ENCODE results near the gene CDHR5. TPM values are rescaled to one million over a fixed set of nuclear protein-coding genes. Genes with fewer than 3 reads are reported as not detected.
A peak's percentile ranks its signal among the peaks of the same experiment; 100 is the strongest.

The CDHR5 gene
- total RNA-seq, 3 donors from 2014 or later: 6.2 TPM; not detected in 2

DNA sequence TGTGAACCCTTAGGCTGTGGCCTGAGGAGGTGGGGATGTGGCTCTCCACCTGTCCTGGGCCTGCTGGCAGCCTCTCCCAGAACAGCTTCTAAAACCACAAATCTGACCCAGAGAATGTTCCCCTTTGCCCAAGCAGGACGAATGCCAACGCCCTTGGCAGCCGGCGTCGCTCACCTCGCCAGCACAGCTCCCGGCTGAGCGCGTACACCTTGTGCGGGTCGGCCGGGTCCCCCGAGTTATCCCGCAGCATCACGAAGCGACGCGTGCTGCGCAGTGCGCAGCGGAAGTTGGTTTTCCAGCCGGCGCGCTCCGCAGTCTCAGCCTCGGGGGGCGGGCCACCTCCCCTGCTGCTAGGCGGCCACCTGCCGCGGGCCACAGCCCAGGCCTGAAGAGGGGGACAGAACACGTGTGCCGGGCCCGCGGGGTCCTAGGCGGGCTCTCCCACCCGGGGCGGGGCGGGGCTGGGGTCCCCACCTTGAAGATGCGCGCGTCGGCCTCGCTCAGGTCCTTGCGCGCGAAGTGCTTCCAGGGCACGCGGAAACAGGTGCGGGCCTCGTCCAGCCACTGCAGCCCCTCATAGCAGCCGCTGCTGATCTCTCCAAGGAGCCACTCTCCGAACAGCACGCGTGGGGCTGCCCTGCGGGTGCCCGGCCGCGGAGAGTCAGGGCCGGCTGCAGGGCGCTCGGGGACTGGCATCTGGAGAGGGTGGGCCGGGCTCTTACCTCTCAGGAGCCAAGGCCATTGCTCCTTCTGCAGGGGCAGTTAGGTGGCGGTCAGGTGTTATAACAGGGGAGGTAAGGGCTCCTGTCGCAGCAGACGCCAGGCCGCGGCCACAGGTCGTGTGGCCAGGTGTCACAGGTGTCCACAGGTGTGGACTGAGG, 9.9 kb downstream of the CDHR5 start:
- DNase-seq (ENCODE audit: low spot score in 2 of 2): peak in 1 of 2 donors; percentile 49
- H3K36me3 ChIP-seq: peaks cover under 1% of the 10 kb centered on the region
- no peaks in the 10 kb centered on the region for H3K27me3 ChIP-seq
- intact Hi-C loops (cut with DNase I; ENCODE audit: low total_unique reads): no loop called here
- peaks cover 10 to 13% of the 10 kb centered on the region in 2 donors for H3K4me1 ChIP-seq
- no peak for TF ChIP-seq POLR2AphosphoS5 (IDR thresholded peaks at IDR 0.05)
- TF ChIP-seq, protein P1, sequence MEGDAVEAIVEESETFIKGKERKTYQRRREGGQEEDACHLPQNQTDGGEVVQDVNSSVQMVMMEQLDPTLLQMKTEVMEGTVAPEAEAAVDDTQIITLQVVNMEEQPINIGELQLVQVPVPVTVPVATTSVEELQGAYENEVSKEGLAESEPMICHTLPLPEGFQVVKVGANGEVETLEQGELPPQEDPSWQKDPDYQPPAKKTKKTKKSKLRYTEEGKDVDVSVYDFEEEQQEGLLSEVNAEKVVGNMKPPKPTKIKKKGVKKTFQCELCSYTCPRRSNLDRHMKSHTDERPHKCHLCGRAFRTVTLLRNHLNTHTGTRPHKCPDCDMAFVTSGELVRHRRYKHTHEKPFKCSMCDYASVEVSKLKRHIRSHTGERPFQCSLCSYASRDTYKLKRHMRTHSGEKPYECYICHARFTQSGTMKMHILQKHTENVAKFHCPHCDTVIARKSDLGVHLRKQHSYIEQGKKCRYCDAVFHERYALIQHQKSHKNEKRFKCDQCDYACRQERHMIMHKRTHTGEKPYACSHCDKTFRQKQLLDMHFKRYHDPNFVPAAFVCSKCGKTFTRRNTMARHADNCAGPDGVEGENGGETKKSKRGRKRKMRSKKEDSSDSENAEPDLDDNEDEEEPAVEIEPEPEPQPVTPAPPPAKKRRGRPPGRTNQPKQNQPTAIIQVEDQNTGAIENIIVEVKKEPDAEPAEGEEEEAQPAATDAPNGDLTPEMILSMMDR (IDR thresholded peaks at IDR 0.05): no peak
- TF ChIP-seq POLR2A (IDR thresholded peaks at IDR 0.05): no peak
- peak overlapping the region; percentile 71 to 76 (median 73) for H3K4me3 ChIP-seq
- H3K27ac ChIP-seq: peak overlapping the region; percentile 92 to 99
- no peaks in the 10 kb centered on the region for H3K9me3 ChIP-seq

DNA sequence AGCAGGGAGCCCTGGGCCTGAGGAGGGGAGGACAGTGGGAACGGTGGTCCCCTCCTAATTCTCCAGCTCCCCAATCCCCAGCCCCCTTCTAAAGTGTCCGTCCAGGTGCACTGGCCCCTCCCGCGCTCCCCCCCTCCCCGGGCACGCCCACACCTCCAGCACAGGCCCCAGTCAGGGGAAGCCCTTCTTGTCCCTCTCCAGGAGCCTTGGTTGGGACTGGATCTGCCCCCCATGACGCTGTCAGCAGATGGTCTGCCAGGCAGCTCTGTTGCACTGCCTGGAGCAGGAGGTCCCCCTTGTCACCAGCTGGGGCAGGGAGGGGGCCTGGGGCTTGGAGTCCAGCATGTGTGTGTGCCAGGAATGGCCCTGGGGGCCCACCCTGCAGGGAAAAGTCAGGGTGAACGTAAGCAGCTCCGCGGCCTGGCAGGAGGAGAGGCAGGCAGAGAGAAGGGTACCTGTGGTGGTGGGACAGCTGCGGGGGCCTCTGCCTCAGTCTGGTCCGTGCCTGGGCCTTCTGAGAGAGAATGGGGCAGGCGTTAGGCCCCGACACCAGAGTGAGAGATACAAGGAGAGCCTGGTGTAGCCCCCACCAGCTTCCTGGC, 10.6 kb downstream of the CDHR5 start:
- TF ChIP-seq, protein P1 (IDR thresholded peaks at IDR 0.05): no peak
- no peak for TF ChIP-seq POLR2A (IDR thresholded peaks at IDR 0.05)
- Histone ChIP-seq H3K4me3 (peak overlapping the region; percentile 71 to 76 (median 73)), H3K9me3 (no peaks in the 10 kb centered on the region), H3K36me3 (peaks cover 5% of the 10 kb centered on the region), H3K27me3 (no peaks in the 10 kb centered on the region), H3K27ac (peak overlapping the region; percentile 92 to 99), H3K4me1 (peaks cover 10 to 13% of the 10 kb centered on the region in 2 donors)
- intact Hi-C loops (cut with DNase I; ENCODE audit: low total_unique reads): no loop called here
- no peak for DNase-seq (ENCODE audit: low spot score in 2 of 2)

DNA sequence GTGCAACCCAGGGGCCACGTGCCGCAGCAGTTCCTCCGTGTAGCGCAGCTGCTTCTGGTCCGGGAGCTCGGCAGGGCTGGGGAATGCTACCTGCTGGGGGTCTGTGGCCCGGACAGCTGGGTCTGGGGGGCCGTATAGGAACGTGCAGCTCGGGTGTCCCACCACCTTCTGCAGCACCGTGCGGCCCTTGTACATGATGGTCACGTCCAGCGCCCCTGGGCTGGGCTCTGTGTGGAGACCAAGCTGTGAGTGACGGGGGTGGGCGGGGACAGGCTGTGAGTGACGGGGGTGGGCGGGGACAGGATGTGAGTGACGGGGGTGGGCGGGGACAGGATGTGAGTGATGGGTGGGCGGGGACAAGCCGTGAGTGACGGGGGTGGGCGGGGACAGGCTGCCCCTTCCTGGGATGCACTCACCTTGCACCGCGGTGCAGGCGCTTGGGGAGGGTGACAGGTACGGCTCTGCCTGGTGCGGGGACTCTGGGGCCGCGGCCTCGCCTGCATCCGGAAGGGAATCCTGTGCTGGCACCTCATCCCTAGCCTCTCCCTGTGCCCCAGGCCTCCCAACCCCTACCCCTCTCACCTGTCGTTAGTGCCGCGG, 11.3 kb downstream of the CDHR5 start:
- Histone ChIP-seq H3K27me3 (no peaks in the 10 kb centered on the region), H3K4me1 (peaks cover 10 to 13% of the 10 kb centered on the region in 2 donors), H3K27ac (peak overlapping the region; percentile 92 to 99), H3K36me3 (peaks cover 5% of the 10 kb centered on the region), H3K4me3 (peak overlapping the region in 1 of 3 donors; percentile 76), H3K9me3 (no peaks in the 10 kb centered on the region)
- intact Hi-C loops (cut with DNase I; ENCODE audit: low total_unique reads): no loop called here
- peak; percentile 43 to 72 for DNase-seq (ENCODE audit: low spot score in 2 of 2)
- TF ChIP-seq, protein P1 (IDR thresholded peaks at IDR 0.05): no peak
- TF ChIP-seq POLR2AphosphoS5 (IDR thresholded peaks at IDR 0.05): no peak
- no peak for TF ChIP-seq POLR2A (IDR thresholded peaks at IDR 0.05)

DNA sequence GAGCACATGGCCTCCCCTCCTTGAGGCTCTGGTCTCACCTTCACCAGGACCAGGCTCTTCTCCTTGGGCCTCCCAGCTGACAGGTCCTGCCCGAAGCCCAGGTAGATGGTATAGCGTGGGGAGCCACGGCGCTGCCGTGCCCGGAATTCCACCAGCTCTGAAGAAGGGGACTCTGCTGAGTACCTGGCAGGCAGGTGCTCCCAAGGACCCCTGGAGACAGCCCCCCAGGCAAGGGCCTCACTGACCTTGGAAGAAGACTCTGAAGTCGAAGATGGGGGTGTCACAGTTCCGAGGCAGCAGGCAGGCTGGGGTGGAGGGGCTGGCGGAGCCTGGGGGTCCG, 11.8 kb downstream of the CDHR5 start:
- no peak for TF ChIP-seq POLR2AphosphoS5 (IDR thresholded peaks at IDR 0.05)
- DNase-seq (ENCODE audit: low spot score in 2 of 2): no peak
- intact Hi-C loops (cut with DNase I; ENCODE audit: low total_unique reads): no loop called here
- Histone ChIP-seq H3K27ac (peak overlapping the region in 1 of 2 donors; percentile 32), H3K4me1 (peaks cover 10 to 13% of the 10 kb centered on the region in 2 donors), H3K9me3 (no peaks in the 10 kb centered on the region), H3K36me3 (peaks cover 5% of the 10 kb centered on the region), H3K4me3 (no peak overlapping the region), H3K27me3 (no peaks in the 10 kb centered on the region)

DNA sequence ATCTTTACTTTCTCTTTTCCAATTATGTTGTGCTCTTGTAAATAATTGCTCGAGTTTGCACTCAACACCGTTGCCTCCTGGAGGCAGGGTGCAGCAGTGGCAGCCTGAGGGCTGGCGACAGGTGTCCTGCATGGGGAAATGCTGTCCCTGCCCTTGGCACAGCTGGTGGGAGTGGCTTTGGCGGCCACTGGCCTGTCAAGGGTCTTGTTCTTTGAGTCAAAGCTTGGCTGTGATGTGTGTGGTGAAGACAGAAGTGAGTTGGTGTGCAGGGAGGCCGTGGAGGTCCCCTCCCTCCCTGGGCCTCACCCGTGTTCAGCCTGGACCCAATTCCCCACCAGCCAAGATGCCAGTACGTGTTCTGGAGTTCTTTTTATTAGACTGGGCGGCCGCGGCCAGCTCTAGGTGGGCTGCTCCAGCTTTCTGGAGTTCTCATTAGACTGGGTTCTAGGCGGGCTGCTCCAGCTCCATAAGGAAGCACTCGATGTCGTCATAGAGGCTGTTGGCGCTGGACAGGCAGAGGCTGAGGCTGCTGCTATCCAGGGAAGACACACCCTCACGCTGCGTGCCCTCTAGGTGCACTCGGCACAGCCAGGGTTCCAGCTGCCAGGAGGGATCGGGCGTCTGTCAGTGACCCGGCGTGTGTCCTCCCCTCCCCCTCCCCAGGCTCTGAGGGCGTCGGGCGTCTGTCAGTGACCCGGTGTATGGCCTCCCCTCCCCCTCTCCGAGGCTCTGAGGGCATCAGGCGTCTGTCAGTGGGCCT, 12.4 kb downstream of the CDHR5 start:
- Histone ChIP-seq H3K4me1 (peaks cover 10 to 13% of the 10 kb centered on the region in 2 donors), H3K4me3 (no peak overlapping the region), H3K9me3 (no peaks in the 10 kb centered on the region), H3K27ac (peak overlapping the region in 1 of 2 donors; percentile 13), H3K27me3 (no peaks in the 10 kb centered on the region), H3K36me3 (peaks cover 5% of the 10 kb centered on the region)
- TF ChIP-seq, protein P1 (IDR thresholded peaks at IDR 0.05): no peak
- TF ChIP-seq POLR2A (IDR thresholded peaks at IDR 0.05) (no peak), POLR2AphosphoS5 (IDR thresholded peaks at IDR 0.05) (no peak)
- intact Hi-C loops (cut with DNase I; ENCODE audit: low total_unique reads): no loop called here
- DNase-seq (ENCODE audit: low spot score in 2 of 2): no peak

Measured in breast epithelium (tissue), 4 donors.